Muscle of leg (tissue), 11 donors: ENCODE results near the gene ANKRD17. TPM values are rescaled to one million over a fixed set of nuclear protein-coding genes. Genes with fewer than 3 reads are reported as not detected.
"Not testable (repeated sequence)": the region's sequence is repeated elsewhere in the genome, so short reads cannot be mapped to it uniquely, and the experiment has no call there.

Experiments
- DNase-seq: peaks from one replicate; pipeline ENCODE4 v3.0.0; 2013
- H3K27ac ChIP-seq: one replicate; pipeline ENCODE4 v1.5.1; 2013; ENCODE audit warnings: mild to moderate bottlenecking, low read length, control low read depth
- H3K27me3 ChIP-seq: one replicate; pipeline ENCODE4 v1.6.1; 2013; ENCODE audit warnings: low read length; ENCODE audit not compliant: control insufficient read depth, insufficient read depth
- H3K36me3 ChIP-seq: one replicate; pipeline ENCODE4 v1.6.1; 2013; ENCODE audit warnings: low read length; ENCODE audit not compliant: control insufficient read depth, insufficient read depth
- H3K4me1 ChIP-seq: one replicate; pipeline ENCODE4 v1.6.1; 2013; ENCODE audit warnings: low read length; ENCODE audit not compliant: control insufficient read depth, insufficient read depth
- H3K4me3 ChIP-seq: one replicate; pipeline ENCODE4 v1.5.1; 2013; ENCODE audit warnings: low read length, control low read depth
- H3K9me3 ChIP-seq: replicated peaks from 2 replicates; pipeline ENCODE4 v1.6.1; 2013; ENCODE audit warnings: low read depth, low read length; ENCODE audit not compliant: control insufficient read depth
- WGBS: methylation state at CpG from one replicate; pipeline ENCODE4 v1.1.5; 2013; ENCODE audit warnings: missing lambda C conversion rate; ENCODE audit not compliant: insufficient coverage; 5-methylcytosine and 5-hydroxymethylcytosine counted together
- polyA plus RNA-seq, 8 donors: library from polyadenylated mRNA; unstranded; fragments of 120-200 nt; gene quantifications; one replicate each; pipeline versions ENCODE4 v1.2.1 to v1.2.3, GENCODE V29; 2013; ENCODE audit warnings: inconsistent platforms in 1 of 8, low replicate concordance in 1 of 8; ENCODE audit not compliant: insufficient read length in 8 of 8, insufficient read depth in 1 of 8
- total RNA-seq: library from RNA; stranded (reverse); fragments of 120-200 nt; gene quantifications from one replicate; pipeline ENCODE4 v1.2.4, GENCODE V29; 2013

ANKRD17 gene
- total and polyA plus RNA-seq, 9 donors: 38.9 to 49.6 (median 44.0) TPM

GRCh38 chr4:73248416-73248815, 10.2 kb downstream of the ANKRD17 start:
- Histone ChIP-seq H3K27me3 (no peaks in the 10 kb centered on the region), H3K4me1 (no peaks in the 10 kb centered on the region), H3K9me3 (no peaks in the 10 kb centered on the region), H3K27ac (no peak overlapping the region), H3K36me3 (peaks cover 3% of the 10 kb centered on the region), H3K4me3 (no peak overlapping the region)
- no CpG with 5 or more reads among the region's 1 CpG for WGBS
- no peak for DNase-seq

GRCh38 chr4:73247100-73247499, 11.5 kb downstream of the ANKRD17 start:
- DNase-seq: no peak
- H3K9me3 ChIP-seq: no peaks in the 10 kb centered on the region
- no peaks in the 10 kb centered on the region for H3K27me3 ChIP-seq
- no peak overlapping the region for H3K27ac ChIP-seq
- H3K36me3 ChIP-seq: peaks cover 3% of the 10 kb centered on the region
- no peaks in the 10 kb centered on the region for H3K4me1 ChIP-seq
- no peak overlapping the region for H3K4me3 ChIP-seq

- H3K27me3 ChIP-seq: no peaks in the 10 kb centered on the region
- no peak overlapping the region for H3K27ac ChIP-seq
- no CpG with 5 or more reads among the region's 2 CpGs for WGBS
- peaks cover 3% of the 10 kb centered on the region for H3K36me3 ChIP-seq
- DNase-seq: no peak
- H3K4me1 ChIP-seq: no peaks in the 10 kb centered on the region
- no peaks in the 10 kb centered on the region for H3K9me3 ChIP-seq
- no peak overlapping the region for H3K4me3 ChIP-seq
These were observed 12.6 kb downstream of the ANKRD17 start for GRCh38 chr4:73245955-73246354.

- no peak overlapping the region for H3K4me3 ChIP-seq
- no peaks in the 10 kb centered on the region for H3K4me1 ChIP-seq
- DNase-seq: no peak
- no peak overlapping the region for H3K27ac ChIP-seq
- no peaks in the 10 kb centered on the region for H3K36me3 ChIP-seq
- no peaks in the 10 kb centered on the region for H3K27me3 ChIP-seq
- no peaks in the 10 kb centered on the region for H3K9me3 ChIP-seq
- 90% methylated on average over 3 of the region's 4 CpGs for WGBS
These were observed 13.5 kb downstream of the ANKRD17 start for GRCh38 chr4:73244945-73245601.

GRCh38 chr4:73237044-73237443, 21.6 kb downstream of the ANKRD17 start:
- H3K4me3 ChIP-seq: no peak overlapping the region
- H3K27ac ChIP-seq: no peak overlapping the region
- H3K36me3 ChIP-seq: peaks cover 7% of the 10 kb centered on the region
- H3K9me3 ChIP-seq: no peaks in the 10 kb centered on the region
- DNase-seq: no peak
- no CpG with 5 or more reads among the region's 2 CpGs for WGBS
- no peaks in the 10 kb centered on the region for H3K27me3 ChIP-seq
- H3K4me1 ChIP-seq: no peaks in the 10 kb centered on the region

- Histone ChIP-seq H3K36me3 (peaks cover 7% of the 10 kb centered on the region), H3K27me3 (no peaks in the 10 kb centered on the region), H3K4me1 (no peaks in the 10 kb centered on the region), H3K4me3 (no peak overlapping the region), H3K9me3 (no peaks in the 10 kb centered on the region), H3K27ac (no peak overlapping the region)
- WGBS: no CpG with 5 or more reads among the region's 1 CpG
- DNase-seq: no peak
These were observed 22.4 kb downstream of the ANKRD17 start for GRCh38 chr4:73236151-73236550.

GRCh38 chr4:73234712-73235111, 23.9 kb downstream of the ANKRD17 start:
- Histone ChIP-seq H3K4me1 (no peaks in the 10 kb centered on the region), H3K9me3 (no peaks in the 10 kb centered on the region), H3K27ac (no peak overlapping the region), H3K4me3 (no peak overlapping the region), H3K36me3 (peaks cover 7% of the 10 kb centered on the region), H3K27me3 (no peaks in the 10 kb centered on the region)
- DNase-seq: no peak
- no CpG with 5 or more reads among the region's 1 CpG for WGBS

- WGBS: no CpG with 5 or more reads among the region's 8 CpGs
- no peaks in the 10 kb centered on the region for H3K4me1 ChIP-seq
- H3K36me3 ChIP-seq: peaks cover 7% of the 10 kb centered on the region
- DNase-seq: no peak
- no peaks in the 10 kb centered on the region for H3K27me3 ChIP-seq
- H3K9me3 ChIP-seq: no peaks in the 10 kb centered on the region
- no peak overlapping the region for H3K4me3 ChIP-seq
- H3K27ac ChIP-seq: no peak overlapping the region
These were observed 26.8 kb downstream of the ANKRD17 start for GRCh38 chr4:73231518-73232487.

GRCh38 chr4:73230865-73231517, 27.6 kb downstream of the ANKRD17 start:
- Histone ChIP-seq H3K27ac (no peak overlapping the region), H3K36me3 (peaks cover 7% of the 10 kb centered on the region), H3K9me3 (no peaks in the 10 kb centered on the region), H3K4me1 (no peaks in the 10 kb centered on the region), H3K4me3 (no peak overlapping the region), H3K27me3 (no peaks in the 10 kb centered on the region)
- DNase-seq: no peak
- no CpG with 5 or more reads among the region's 3 CpGs for WGBS

- not testable (repeated sequence) for H3K27ac ChIP-seq, H3K4me1 ChIP-seq, H3K9me3 ChIP-seq, H3K27me3 ChIP-seq, H3K4me3 ChIP-seq, H3K36me3 ChIP-seq, DNase-seq
- no CpG with 5 or more reads among the region's 6 CpGs for WGBS
These were observed 29.8 kb downstream of the ANKRD17 start for GRCh38 chr4:73228800-73229199.
